ENCODE results near the gene DNMT3L.

DNA sequence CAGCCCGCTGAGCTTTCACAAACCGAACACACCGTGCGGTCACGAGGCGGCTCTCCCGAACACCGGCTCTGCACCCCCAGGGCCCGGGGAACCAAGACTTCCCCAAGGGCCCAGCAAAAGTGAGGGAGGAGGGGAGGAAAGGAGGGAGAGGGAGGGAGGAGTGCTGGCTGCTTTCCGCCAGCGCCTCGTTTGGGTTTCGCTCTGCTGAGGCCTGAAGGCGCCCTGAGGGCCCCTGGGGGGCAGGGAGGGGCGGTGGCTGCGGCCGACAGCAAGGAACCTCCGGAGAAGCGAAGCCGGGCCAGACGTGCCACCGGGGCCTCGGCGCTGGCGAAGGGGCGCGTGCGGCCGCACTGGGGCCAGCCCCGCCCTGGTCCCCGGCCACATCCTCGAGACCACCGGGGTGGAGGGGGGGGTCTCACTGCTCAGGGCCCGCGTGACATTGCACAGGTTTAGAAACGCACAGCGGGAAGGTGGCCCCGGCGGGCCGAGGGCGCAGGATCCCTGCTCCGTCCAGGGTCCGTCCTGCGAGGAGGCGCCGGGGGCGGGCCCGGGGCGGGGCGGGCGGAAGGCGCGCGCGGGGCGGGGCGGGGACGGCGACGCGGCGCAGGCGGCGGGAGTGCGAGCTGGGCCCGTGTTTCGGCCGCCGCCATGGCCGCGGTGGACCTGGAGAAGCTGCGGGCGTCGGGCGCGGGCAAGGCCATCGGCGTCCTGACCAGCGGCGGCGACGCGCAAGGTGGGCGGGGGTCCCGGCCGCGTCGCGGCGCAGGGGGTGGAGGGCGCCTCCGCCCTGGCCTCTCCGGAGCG is 38.0 kb upstream of the DNMT3L start, which contains the start of gene PFKL:
- TF ChIP-seq, protein P1, sequence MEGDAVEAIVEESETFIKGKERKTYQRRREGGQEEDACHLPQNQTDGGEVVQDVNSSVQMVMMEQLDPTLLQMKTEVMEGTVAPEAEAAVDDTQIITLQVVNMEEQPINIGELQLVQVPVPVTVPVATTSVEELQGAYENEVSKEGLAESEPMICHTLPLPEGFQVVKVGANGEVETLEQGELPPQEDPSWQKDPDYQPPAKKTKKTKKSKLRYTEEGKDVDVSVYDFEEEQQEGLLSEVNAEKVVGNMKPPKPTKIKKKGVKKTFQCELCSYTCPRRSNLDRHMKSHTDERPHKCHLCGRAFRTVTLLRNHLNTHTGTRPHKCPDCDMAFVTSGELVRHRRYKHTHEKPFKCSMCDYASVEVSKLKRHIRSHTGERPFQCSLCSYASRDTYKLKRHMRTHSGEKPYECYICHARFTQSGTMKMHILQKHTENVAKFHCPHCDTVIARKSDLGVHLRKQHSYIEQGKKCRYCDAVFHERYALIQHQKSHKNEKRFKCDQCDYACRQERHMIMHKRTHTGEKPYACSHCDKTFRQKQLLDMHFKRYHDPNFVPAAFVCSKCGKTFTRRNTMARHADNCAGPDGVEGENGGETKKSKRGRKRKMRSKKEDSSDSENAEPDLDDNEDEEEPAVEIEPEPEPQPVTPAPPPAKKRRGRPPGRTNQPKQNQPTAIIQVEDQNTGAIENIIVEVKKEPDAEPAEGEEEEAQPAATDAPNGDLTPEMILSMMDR (IDR thresholded peaks at IDR 0.05; ENCODE audit: insufficient read depth, low read length, poor library complexity, severe bottlenecking) = no peak
- TF ChIP-seq EZH2phosphoT487 (conservative IDR thresholded peaks at IDR 0.05; ENCODE audit: low read length) = no peak

Data from SU-DHL-6 (cell line).